GM19025 (cell line): ENCODE measurements around the gene PILRA.
A peak's percentile ranks its signal among the peaks of the same experiment; 100 is the strongest.
"Not testable (repeated sequence)": the region's sequence is repeated elsewhere in the genome, so short reads cannot be mapped to it uniquely, and the experiment has no call there.

Experiments
- ATAC-seq: cut with Tn5 transposase; IDR thresholded peaks from one replicate; pipeline ENCODE4 v1.9.1; 2021; ENCODE audit warnings: mild to moderate bottlenecking, low read depth, moderate library complexity; ENCODE audit not compliant: unreplicated experiment

PILRA gene

DNA sequence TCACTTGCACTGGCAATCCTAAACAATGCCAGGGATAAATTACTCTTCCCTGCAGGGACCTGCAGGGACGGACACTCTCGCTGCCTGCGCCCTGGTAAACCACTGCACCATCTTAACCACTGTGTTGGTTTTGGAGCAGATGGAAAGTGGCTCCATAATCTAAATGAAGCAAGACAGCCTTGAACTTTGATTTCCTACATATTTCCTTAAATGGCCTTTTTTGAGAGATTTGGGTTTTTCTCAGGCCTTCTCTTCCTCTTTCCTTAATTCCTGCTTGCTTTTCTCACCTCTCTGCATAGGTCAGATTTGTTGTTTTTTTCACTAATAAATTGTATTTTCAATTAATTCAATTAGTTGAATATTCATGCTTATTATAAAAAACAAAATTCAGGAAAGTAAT, 2.8 kb downstream of the PILRA start:
- no peak for ATAC-seq

DNA sequence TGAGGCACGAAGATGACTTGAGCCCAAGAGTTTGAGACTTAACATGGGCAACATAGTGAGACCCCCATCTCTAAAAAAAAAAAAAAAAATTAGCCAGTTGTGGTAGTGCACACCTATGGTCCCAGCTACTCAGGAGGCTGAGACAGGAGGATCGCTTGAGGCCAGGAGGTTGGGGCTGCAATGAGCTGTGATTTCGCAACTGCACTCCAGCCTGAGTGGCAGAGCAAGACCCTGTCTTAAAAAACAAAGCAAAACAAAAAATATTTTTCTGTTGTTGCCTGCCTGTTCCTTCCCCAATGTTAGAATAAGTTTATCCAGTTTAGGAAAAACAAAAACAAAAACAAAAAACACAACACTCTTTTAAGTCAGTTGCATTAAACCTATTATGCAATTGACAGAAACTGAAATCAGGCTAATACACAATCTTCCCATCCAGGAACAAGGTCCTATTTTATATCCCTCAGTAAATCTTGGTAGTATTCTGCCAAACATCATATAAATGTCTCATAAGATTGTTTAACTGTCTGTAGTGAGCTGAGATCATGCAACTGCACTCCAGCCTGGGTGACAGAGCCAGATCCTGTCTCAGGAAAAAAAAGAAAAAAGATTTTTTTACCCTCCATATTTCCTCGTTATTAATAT, 4.9 kb downstream of the PILRA start:
- ATAC-seq: no peak

DNA sequence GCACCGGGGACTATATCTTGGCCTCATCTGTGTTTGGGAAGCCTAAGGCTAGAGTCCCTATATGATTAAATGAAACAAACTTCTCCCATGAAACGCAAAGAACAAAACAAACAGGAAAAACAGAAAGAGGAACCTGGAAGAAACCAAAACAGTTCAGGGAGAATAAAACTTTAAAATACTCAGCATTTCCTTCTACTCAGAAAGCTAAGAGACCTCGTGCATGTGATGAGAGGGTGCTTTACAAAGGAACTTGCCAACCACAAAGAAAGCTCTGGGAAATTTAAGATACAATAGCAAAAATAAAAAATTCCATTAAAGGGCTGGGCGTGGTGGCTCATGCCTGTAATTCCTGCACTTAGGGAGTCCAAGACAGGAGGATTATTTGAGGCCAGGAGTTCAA, 6.9 kb downstream of the PILRA start:
- ATAC-seq: no peak

DNA sequence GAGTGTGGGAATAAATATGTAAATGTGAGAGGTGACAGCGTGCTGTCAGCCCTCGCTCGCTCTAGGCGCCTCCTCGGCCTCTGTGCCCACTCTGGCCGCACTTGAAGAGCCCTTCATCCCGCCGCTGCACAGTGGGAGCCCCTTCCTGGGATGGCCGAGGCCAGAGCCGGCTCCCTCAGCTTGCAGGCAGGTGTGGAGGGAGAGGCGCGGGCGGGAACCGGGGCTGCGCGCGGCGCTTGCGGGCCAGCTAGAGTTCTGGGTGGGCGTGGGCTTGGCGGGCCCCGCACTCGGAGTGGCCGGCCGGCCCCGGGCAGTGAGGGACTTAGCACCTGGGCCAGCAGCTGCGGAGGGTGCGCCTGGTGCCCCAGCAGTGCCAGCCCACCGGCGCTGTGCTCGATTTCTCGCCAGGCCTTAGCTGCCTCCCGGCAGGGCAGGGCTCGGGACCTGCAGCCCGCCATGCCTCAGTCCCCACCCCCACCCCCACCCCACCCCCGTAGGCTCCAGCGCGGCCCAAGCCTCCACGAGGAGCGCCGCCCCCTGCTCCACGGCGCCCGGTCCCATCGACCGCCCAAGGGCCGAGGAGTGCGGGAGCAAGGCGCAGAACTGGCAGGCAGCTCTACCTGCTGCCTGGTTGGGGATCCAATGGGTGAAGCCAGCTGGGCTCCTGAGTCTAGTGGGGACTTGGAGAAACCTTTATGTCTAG, 8.4 kb downstream of the PILRA start:
- ATAC-seq: not testable (repeated sequence)

DNA sequence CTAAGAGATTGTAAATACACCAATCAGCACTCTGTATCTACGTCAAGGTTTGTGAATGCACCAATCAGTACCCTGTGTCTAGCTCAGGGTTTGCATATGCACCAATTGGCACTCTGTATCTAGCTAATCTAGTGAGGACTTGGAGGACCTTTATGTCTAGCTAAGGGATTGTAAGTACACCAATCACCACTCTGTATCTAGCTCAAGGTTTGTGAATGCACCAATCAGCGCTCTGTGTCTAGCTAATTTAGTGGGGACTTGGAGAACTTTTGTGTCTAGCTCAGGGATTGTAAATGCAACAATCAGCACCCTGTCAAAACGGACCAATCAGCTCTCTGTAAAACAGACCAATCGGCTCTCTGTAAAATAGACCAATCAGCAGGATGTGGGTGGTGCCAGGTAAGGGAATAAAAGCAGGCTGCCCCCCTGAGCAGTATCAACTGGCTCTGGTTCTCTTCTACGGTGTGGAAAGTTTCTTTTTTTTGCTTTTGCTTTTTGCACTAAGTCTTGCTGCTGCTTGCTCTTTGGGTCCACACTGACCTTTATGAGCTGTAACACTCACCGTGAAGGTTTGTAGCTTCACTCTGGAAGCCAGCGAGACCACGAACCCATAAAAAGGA, 9.1 kb downstream of the PILRA start:
- not testable (repeated sequence) for ATAC-seq

DNA sequence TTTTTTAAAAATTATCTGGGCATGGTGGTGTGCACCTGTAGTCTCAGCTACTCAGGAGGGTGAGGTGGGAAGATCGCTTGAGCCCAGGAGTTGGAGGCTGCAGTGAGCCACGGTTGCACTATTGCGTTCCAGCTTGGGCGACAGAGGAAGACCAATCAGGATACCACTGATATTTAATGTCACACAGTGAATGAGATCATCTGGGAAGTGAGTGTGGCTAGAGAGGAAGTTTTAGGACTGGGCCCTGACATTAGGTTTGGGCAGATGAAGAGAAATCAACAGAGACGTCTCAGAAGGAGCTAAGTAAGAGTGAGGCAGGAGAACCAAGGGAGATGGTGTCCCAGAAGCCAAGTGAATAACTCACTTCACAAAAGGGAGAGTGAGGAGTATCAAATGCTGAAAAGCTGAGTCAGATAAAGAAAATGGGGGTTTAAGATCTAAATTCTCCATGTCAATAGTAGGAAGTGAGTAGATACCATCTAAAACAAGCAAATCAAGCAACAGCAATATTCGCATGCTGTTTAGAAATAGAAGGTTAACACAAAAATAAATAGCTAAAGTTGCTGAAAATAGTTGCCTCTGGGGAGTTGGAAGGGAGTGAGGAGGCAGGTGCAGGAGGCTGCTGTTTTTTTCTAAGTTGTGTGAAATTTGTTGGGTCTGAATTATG, 11.5 kb downstream of the PILRA start:
- ATAC-seq: no peak

DNA sequence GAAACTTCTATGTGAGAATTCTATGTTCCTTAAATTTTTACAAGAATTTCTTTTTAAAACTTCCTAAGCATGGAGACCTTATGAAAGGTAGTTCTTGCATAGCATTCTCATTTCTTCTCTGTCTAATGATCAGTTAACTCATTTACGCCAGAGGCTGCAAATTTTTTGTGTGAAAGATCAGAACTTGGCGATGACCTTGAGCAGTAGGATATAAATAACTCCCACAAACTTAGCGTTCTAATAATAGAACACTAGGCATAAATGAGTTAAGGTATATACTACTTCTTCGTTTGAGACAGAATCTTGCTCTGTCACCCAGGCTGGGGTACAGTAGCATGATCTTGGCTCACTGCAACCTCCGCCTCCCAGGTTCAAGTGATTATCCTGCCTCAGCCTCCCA, 13.7 kb downstream of the PILRA start:
- ATAC-seq: no peak

DNA sequence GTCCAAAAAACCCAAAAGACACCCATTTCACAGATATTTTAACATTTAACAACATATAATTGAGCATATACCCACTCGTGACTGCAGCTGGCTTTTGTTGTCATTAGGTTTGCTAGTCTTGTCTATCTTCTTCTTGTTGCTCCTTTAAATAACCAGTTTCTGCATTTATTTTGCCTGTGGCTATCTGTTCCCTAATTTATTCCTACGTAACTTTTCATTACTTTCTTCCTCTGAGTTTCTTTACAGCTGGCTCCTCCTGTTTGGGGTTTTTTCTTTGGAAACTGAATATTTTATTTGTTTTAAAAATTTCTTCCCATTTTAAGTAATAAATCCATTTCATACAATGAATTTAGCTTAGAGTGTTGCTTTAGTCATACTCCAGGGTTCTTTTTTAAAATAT, 14.4 kb downstream of the PILRA start:
- no peak for ATAC-seq

DNA sequence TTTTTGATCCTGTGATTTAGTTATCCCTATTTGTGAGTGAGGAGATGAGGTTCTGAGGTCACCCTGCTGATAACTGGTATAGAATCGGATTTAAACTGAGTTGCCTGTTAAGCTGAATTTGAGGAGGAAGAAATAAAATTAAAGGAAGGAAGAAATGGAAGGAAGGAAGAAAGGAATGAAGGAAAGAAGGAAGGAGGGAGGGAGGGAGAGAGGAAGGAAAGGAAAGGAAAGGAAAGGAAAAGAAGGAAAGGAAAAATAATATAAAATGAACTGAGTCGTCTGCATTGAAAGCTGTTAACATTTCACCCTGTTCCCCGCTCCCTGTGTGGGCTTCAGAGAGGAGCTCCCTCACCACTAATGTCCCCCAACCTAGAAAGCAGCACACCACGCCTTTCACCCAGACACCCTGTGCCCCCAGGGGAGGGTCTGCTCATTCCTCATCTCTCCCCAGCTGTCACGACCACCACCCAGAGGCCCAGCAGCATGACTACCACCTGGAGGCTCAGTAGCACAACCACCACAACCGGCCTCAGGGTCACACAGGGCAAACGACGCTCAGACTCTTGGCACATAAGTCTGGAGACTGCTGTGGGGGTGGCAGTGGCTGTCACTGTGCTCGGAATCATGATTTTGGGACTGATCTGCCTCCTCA, 16.3 kb downstream of the PILRA start:
- no peak for ATAC-seq

DNA sequence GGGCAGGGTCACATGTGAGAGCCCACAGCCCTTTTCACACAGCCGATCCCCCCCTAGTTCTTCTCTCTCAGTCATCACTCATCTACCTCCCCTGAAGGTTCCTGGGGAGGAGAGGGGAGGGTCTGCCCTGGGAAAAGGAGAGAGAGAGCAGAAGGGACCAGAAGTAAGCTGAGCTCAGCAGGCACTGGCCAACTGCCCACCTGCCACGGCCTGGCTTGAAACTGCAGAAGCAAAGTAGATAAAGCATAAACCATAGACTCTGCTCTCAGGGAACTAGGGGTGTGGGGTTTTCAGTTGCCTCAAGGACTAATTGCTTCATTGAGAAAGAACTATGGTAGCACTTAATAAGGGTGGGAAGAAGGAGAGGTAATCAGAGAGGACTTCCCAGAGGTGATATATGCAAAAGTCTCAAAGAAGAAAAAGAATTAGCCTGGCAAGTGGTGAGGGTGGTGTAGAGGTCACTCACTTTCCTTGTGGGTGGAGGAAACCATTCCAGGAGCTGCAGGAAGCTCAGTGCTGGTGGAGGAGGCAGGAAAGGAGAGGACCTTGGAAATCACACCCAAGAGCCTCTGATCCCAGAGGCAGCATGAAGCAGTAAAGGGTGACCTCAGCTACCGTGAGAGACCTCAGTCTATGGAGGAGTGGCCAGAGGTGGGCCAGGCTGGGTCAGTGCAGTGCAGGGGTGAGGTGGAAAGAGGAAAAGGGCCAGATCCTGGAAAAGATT, 17.2 kb downstream of the PILRA start:
- no peak for ATAC-seq

DNA sequence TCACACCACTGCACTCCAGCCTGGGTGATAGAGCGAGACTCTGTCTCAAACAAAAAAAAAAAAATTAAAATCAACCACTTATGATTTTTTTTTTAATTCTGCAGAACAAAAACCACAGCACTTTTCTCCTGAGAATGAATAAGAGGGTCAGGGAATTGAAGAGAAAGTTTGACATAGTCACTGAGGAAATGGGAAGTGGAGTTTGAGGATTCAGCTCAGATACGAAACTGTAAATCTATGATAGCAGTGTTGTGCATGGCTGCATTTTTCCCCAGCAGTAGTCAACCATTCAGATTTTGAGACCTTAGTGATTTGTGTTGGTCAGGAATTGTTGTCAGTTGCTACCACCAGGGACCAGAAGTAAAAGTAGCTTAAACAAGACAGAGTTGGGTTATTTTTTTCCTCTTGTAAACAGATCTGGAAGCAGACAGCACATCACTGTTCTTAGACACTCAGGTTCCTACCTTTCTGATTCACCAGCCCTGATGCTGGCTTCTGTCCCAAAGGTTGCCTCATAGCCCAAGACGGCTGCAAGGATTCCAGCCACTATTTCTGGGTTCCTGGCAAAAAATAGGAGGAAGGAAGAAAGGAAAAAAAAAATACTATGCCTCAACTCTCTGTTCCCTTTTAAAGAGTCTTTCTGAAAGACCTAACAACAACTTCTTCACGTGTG, 20.1 kb downstream of the PILRA start:
- ATAC-seq: no peak

DNA sequence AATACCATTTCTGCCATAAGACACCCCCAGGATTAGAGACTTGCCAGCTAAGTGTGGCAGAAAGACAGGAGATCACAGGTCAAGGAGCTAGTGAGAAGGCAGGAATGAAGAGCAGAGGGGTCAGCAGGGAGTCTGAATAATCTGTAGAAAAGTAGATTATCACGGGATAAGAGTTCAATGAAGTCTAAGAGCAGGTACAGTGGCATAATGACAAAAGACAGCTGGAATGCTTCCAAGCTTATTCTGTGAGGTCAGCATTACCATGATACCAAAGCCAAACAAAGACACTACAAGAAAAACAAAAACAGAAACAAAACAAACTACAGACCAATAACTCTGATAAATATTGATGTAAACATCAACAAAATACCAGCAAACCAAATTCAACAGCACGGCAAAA, 20.8 kb downstream of the PILRA start:
- no peak for ATAC-seq

DNA sequence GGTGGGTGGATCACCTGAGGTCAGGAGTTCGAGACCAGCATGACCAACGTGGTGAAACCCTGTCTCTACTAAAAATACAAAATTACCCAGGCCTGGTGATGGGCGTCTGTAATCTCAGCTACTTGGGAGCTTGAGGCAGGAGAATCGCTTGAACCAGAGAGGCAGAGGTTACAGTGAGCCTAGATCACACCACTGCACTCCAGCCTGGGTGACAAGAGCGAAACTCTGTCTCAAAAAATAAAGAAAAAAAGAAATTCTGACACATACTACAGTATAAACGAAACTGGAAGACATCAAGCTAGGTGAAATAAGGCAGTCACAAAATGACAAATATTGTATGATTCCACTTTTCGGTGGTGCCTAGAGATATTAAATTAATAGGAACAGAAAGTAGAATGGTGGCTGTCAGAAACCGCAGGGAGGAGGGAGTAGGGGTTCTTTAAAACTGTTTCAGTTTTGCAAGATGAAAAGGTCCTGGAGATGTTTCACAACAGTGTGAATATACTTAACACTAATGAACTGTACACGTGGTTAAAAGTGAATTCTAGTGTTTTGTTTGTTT, 23.2 kb downstream of the PILRA start:
- ATAC-seq: peak; percentile 89

DNA sequence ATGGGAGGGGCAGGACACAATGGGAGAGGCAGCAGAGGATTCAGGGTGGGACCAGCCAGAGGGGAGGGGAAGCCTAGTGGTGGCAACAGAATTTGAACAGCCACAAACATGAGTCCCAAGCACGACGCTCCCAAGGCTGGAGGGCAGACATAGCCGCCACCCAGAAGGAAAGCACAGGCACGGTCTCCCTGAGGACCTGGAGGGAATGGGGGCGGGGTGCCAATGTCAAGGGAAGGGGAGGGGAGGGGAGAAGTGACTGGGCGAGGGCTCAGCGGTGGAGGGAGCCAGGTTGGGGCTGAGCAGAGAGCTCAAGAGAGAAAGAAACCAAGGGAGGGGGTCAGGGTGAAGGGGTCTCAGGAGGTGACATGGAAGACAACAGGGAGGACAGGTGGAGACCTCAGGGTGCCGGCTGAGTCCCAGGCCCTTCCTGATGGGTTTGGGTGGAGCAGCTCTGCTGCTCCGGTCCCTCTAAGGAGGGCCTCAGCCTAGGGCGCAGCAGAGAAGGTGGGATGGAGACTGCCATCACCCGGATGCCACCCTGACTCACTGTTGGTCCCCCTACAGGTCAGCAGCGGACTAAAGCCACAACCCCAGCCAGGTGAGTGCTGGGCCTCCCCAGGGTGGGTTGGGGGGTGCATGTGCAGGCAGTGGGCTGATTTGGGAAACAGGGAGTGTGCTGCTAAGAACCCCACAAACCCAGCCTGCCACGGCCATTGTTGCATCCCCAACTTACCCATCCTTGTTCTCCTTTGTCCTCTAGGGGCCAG, 24.2 kb downstream of the PILRA start:
- no peak for ATAC-seq

DNA sequence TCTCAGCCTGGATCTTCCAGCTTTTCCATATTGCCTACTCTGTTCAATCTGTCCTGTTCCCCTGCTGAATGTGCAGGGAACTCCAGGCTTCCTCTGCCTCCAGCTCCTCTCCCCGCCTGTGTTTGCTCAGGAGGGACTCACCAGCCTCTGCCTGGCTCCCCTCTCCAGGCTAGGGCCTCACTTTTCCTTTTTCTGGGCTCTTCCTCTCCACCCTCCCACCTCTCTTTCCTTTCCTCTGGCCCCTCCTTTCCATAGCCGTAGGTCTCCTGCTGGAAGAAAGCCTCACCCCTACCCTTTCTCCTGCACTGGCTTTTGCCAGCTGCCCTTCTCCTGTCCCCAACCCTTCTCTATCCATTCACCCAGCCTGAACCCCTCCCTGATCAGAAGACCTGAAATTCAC, 25.0 kb downstream of the PILRA start:
- no peak for ATAC-seq

DNA sequence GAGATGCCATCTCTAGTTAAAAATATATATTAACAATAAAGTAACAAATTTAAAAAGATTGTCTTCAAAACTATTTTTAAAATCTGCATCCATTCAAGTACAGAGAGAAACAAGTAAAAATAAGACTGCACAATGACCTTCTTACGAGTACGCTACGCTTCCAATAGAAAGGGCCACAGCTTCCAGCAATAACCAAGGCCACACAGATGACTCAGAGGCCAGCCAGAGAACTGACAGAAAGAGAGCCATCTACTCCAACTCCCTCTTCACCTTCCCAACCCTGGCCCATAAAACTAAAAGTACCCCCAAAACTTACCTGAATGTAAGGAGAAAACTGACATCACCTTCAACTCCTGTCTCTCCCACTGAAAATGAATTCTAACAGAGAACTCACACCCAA, 26.8 kb downstream of the PILRA start:
- no peak for ATAC-seq

DNA sequence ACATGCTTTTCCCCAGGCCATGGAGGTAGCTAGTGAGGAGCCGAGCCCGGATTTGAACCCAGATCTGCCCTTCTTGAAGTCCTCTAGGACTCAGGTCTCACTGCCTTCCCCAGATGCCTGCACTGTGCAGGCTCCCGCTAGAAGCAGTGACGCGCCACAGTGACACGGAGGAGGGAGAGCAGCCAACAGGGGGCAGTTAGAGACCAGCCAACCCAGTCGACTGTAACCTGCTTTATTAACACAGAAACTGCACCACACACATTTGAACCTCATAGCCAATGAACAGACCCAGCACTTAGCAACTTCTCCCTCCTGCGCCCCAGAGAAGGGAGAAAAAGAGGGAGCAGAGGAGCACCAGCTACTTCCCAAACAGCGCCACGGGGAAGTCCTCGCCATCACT, 27.4 kb downstream of the PILRA start:
- ATAC-seq: no peak

DNA sequence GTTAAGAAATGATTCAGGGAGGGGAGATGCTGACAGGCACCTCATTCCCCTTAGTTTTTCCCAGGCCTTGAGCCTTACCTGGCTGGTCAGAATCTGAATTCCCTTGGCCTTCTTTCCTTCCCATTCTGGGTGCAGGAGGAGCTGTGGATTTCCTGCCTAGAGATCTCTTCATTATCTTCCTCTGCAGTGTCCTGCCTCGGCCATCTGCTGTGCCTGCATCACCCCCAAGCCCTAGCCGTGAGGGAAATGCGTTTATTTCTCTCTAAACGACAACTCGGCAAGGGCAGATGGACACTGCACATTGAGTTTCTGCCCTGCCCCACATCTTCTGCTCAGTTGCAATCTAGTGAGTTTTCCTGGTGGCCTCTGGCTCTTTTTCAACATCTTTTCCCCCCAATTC, 28.5 kb downstream of the PILRA start:
- ATAC-seq: no peak

DNA sequence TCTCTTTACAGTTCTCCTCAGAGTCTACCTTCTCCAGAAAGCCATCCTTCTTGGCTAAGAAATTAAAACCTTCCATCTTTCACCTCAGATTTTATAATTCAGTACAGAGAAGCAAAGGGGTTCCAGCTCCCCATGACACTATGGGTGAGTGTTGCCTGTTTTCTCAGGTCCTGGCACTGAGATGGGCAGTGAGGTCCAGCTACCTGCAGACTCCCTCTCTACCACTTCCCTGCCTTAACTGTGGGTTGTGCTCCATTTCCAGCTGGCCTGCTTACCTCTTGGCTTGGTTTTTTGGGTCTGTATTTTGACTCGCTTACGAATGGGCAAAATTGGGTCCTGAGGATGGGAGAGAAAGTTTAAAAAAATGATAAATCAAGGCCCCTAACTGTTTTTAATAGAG, 29.0 kb downstream of the PILRA start:
- ATAC-seq: no peak
